A549 (cell line): ENCODE results near the gene TMEM82.

Experiments
- CHD2 ChIP-seq: fragments of 150-350 bp; IDR thresholded peaks from 2 replicates; pipeline ENCODE4 v1.6.1; 2014; ENCODE audit warnings: low read length; ENCODE audit not compliant: partially characterized antibody
- CHD4 ChIP-seq: fragments of 200-600 bp; sonication (generic); IDR thresholded peaks from 2 replicates; pipeline ENCODE4 v1.6.1; 2016; ENCODE audit warnings: antibody characterized with exemption, mild to moderate bottlenecking, borderline replicate concordance
- CTCF ChIP-seq: fragments of >200 bp; sonication (Bioruptor Twin); formaldehyde crosslinking; IDR thresholded peaks from 3 replicates; pipeline ENCODE4 v1.5.1; 2016
- EHMT2 ChIP-seq: fragments of 200-600 bp; sonication (generic); IDR thresholded peaks from 2 replicates; pipeline ENCODE4 v1.6.1; 2016; ENCODE audit warnings: antibody characterized with exemption, low read depth, mild to moderate bottlenecking, moderate library complexity
- ESRRA ChIP-seq: fragments of 150-350 bp; IDR thresholded peaks from 2 replicates; pipeline ENCODE4 v1.6.1; 2014; ENCODE audit warnings: mild to moderate bottlenecking, low read length, borderline replicate concordance
- JUNB ChIP-seq: fragments of >200 bp; sonication (Bioruptor Twin); formaldehyde crosslinking; IDR thresholded peaks from 2 replicates; pipeline ENCODE4 v1.6.1; 2016
- MAZ ChIP-seq: fragments of 150-350 bp; IDR thresholded peaks from 2 replicates; pipeline ENCODE4 v1.6.1; 2014; ENCODE audit warnings: antibody characterized with exemption, low read depth, low read length, borderline replicate concordance
- MYC ChIP-seq: IDR thresholded peaks from 2 replicates; pipeline ENCODE4 v1.6.1; 2012; ENCODE audit warnings: mild to moderate bottlenecking, inconsistent platforms, low read length, improper control_type of control experiment, borderline replicate concordance
- RAD21 ChIP-seq, 2 experiments: fragments of >200 bp in 1 of 2; sonication (Bioruptor Twin) in 1 of 2; formaldehyde crosslinking in 1 of 2; IDR thresholded peaks in 1 of 2; conservative IDR thresholded peaks in 1 of 2; 2 replicates in 1 of 2; 3 replicates in 1 of 2; pipeline ENCODE4 v1.6.1; 2012 to 2018; ENCODE audit warnings: inconsistent platforms in 1 of 2
- RFX5 ChIP-seq: fragments of 450-650 bp; IDR thresholded peaks from 2 replicates; pipeline ENCODE4 v1.7.1; 2014; ENCODE audit warnings: antibody characterized with exemption, mild to moderate bottlenecking, moderate library complexity
- SREBF2 ChIP-seq: fragments of 450-650 bp; IDR thresholded peaks from 2 replicates; pipeline ENCODE4 v1.6.1; 2014; ENCODE audit warnings: mild to moderate bottlenecking, moderate library complexity
- ZSCAN20 ChIP-seq: fragments of 250-450 bp; sonication (Bioruptor Pico); IDR thresholded peaks from 2 replicates; pipeline ENCODE4 v1.8.0; 2022; ENCODE audit warnings: mild to moderate bottlenecking, moderate library complexity

- no peak for TF ChIP-seq RAD21 (conservative IDR thresholded peaks at IDR 0.05 in 1 of 2, IDR thresholded peaks at IDR 0.05 in 1 of 2)
- TF ChIP-seq CTCF = no peak
- TF ChIP-seq MAZ = no peak
- TF ChIP-seq RFX5 = no peak
- TF ChIP-seq JUNB = no peak
- TF ChIP-seq ZSCAN20 (CRISPR knock-in tag) = no peak
- no peak for TF ChIP-seq SREBF2
- no peak for TF ChIP-seq EHMT2
- TF ChIP-seq ESRRA = no peak
- no peak for TF ChIP-seq CHD2
- no peak for TF ChIP-seq MYC
- TF ChIP-seq CHD4 = no peak
These were observed 8.6 kb downstream of the TMEM82 start for GRCh38 chr1:15750924-15751323.
